DOHH2 (cell line): ENCODE data around the gene REEP1.

ENCODE experiments used
- H3F3A ChIP-seq: fragments of 200-600 bp; sonication (generic), shearing (Covaris generic); 2 replicates; pipeline ENCODE4 v1.6.0; 2016; ENCODE audit warnings: antibody characterized with exemption, mild to moderate bottlenecking; ENCODE audit not compliant: control insufficient read depth, insufficient read depth
- H3K27ac ChIP-seq: fragments of 200-600 bp; sonication (generic); 2 replicates; pipeline ENCODE4 v1.5.1; 2014; ENCODE audit warnings: low read depth, mild to moderate bottlenecking, low read length, moderate library complexity
- H3K27me3 ChIP-seq: fragments of 200-600 bp; sonication (generic); 2 replicates; pipeline ENCODE4 v1.6.1; 2014; ENCODE audit warnings: mild to moderate bottlenecking, low read length, mixed read lengths; ENCODE audit not compliant: control insufficient read depth
- H3K36me3 ChIP-seq: fragments of 200-600 bp; sonication (generic); 2 replicates; pipeline ENCODE4 v1.6.1; 2014; ENCODE audit warnings: mild to moderate bottlenecking, low read length, moderate library complexity, mixed read lengths; ENCODE audit not compliant: control insufficient read depth
- H3K4me1 ChIP-seq: fragments of 200-600 bp; sonication (generic); 2 replicates; pipeline ENCODE4 v1.6.1; 2014; ENCODE audit warnings: mild to moderate bottlenecking, low read length, mixed read lengths; ENCODE audit not compliant: control insufficient read depth
- H3K4me2 ChIP-seq: fragments of 200-600 bp; sonication (generic); 2 replicates; pipeline ENCODE4 v1.6.0; 2014; ENCODE audit warnings: mild to moderate bottlenecking, low read length, moderate library complexity
- H3K4me3 ChIP-seq: fragments of 200-600 bp; sonication (generic); 2 replicates; pipeline ENCODE4 v1.5.1; 2014; ENCODE audit warnings: mild to moderate bottlenecking, low read length, mixed read lengths
- H3K79me2 ChIP-seq: fragments of 200-600 bp; sonication (generic); 2 replicates; pipeline ENCODE4 v1.6.1; 2014; ENCODE audit warnings: mild to moderate bottlenecking, low read length, mixed read lengths; ENCODE audit not compliant: control insufficient read depth
- H3K9me2 ChIP-seq: fragments of 200-600 bp; sonication (generic); replicated peaks from 2 replicates; pipeline ENCODE4 v1.6.1; 2014; ENCODE audit warnings: mild to moderate bottlenecking, low read length, mixed read lengths; ENCODE audit not compliant: control insufficient read depth
- H3K9me3 ChIP-seq: fragments of 200-600 bp; sonication (generic); 2 replicates; pipeline ENCODE4 v1.6.1; 2014; ENCODE audit warnings: antibody characterized with exemption, low read length, mixed read lengths; ENCODE audit not compliant: control insufficient read depth, insufficient read depth
- H4K20me1 ChIP-seq: fragments of 200-600 bp; sonication (generic); 2 replicates; pipeline ENCODE4 v1.6.0; 2014; ENCODE audit warnings: low read depth, mild to moderate bottlenecking, antibody characterized with exemption, low read length, moderate library complexity; ENCODE audit not compliant: control insufficient read depth, insufficient read depth
- EZH2phosphoT487 ChIP-seq: fragments of 200-600 bp; sonication (generic); IDR thresholded peaks from 2 replicates; pipeline ENCODE4 v1.6.1; 2017; ENCODE audit warnings: borderline replicate concordance, mild to moderate bottlenecking, antibody characterized with exemption, low read length, moderate library complexity, mixed read lengths
- TF ChIP-seq, protein P1 (sequence below): fragments of 200-600 bp; sonication (generic); IDR thresholded peaks from one replicate; pipeline ENCODE4 v1.5.1; 2014; ENCODE audit warnings: antibody characterized with exemption, mild to moderate bottlenecking, low read depth, low read length; ENCODE audit not compliant: poor library complexity, severe bottlenecking

Gene REEP1

GRCh38 chr2:86226070-86226469 lies 111.4 kb downstream of the REEP1 start:
- Histone ChIP-seq H3K9me2 (no peaks in the 10 kb centered on the region), H3K36me3 (no peaks in the 10 kb centered on the region), H3K27ac (no peak overlapping the region), H4K20me1 (no peaks in the 10 kb centered on the region), H3K9me3 (no peaks in the 10 kb centered on the region), H3K79me2 (no peaks in the 10 kb centered on the region), H3F3A (no peaks in the 10 kb centered on the region), H3K27me3 (no peaks in the 10 kb centered on the region), H3K4me3 (no peak overlapping the region), H3K4me2 (no peak overlapping the region), H3K4me1 (peaks cover 25% of the 10 kb centered on the region)
- TF ChIP-seq, protein P1, sequence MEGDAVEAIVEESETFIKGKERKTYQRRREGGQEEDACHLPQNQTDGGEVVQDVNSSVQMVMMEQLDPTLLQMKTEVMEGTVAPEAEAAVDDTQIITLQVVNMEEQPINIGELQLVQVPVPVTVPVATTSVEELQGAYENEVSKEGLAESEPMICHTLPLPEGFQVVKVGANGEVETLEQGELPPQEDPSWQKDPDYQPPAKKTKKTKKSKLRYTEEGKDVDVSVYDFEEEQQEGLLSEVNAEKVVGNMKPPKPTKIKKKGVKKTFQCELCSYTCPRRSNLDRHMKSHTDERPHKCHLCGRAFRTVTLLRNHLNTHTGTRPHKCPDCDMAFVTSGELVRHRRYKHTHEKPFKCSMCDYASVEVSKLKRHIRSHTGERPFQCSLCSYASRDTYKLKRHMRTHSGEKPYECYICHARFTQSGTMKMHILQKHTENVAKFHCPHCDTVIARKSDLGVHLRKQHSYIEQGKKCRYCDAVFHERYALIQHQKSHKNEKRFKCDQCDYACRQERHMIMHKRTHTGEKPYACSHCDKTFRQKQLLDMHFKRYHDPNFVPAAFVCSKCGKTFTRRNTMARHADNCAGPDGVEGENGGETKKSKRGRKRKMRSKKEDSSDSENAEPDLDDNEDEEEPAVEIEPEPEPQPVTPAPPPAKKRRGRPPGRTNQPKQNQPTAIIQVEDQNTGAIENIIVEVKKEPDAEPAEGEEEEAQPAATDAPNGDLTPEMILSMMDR: no peak
- no peak for TF ChIP-seq EZH2phosphoT487

DNA sequence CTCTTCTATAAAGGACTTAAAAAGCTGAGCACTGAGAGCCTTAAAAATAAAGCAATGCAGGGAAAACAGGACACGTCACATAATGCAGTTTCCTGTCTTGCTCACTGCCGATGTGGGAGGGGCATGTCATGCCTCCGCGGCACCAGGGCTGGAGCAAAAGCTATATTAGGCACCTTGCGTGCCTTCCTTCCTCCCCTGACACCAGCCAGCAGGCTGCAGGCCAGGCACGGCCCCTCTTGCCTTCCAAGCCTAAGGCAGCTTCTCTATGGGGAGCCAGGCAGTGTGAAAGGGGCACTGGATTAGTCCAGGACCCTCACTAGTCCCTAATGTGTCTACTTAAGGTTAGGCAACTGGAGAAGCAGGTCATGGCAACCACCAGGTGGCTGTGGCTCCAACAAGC lies 111.8 kb downstream of the REEP1 start:
- Histone ChIP-seq H3K4me2 (peak overlapping the region; percentile 64), H3K27me3 (no peaks in the 10 kb centered on the region), H3K9me3 (no peaks in the 10 kb centered on the region), H3K79me2 (no peaks in the 10 kb centered on the region), H4K20me1 (no peaks in the 10 kb centered on the region), H3K27ac (no peak overlapping the region), H3K4me3 (peak overlapping the region; percentile 41; the same call in 1 of the 2 replicates), H3K36me3 (no peaks in the 10 kb centered on the region), H3K4me1 (peaks cover 28% of the 10 kb centered on the region), H3F3A (no peaks in the 10 kb centered on the region), H3K9me2 (no peaks in the 10 kb centered on the region)
- TF ChIP-seq EZH2phosphoT487: no peak
- TF ChIP-seq, protein P1: no peak

DNA sequence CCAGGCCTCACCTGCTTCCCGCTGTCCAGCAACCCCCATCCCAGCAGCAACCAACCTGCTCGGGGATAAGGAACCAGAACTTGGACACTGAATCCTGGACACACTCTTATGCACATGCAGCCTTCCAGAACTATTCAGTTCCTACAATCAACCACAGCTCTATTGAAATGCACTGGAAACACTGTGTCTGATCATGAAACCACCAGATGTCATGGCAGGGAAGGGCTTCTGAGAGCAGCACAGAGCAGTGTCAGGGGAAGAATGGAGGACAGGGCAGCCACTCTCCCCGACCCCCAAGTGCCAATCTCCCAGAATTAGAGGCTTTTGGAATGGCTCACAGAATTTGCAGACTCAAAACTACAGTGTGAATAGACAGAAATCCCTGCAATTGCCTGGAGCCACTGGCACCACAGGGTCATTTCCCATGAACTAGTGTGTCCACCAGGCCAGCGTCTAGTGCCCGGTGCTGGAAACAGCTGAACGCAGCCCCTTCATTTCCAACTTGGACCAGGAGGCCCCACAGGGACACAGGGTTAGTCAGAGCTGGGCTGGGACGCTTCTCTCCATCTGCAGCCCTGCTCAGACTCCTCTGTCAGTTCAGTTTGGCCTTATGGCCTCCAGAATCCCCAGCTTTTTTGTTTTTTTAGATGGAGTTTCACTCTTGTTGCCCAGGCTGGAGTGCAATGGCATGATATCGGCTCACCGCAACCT lies 112.6 kb downstream of the REEP1 start:
- no peaks in the 10 kb centered on the region for H3K9me3 ChIP-seq
- H3K4me2 ChIP-seq: no peak overlapping the region
- no peaks in the 10 kb centered on the region for H3K9me2 ChIP-seq
- no peaks in the 10 kb centered on the region for H3K36me3 ChIP-seq
- no peak overlapping the region for H3K4me3 ChIP-seq
- H3F3A ChIP-seq: no peaks in the 10 kb centered on the region
- H3K79me2 ChIP-seq: no peaks in the 10 kb centered on the region
- no peaks in the 10 kb centered on the region for H3K27me3 ChIP-seq
- TF ChIP-seq, protein P1: no peak
- TF ChIP-seq EZH2phosphoT487: no peak
- no peak overlapping the region for H3K27ac ChIP-seq
- H4K20me1 ChIP-seq: no peaks in the 10 kb centered on the region
- H3K4me1 ChIP-seq: peaks cover 28% of the 10 kb centered on the region
